Measurements from ENCODE around the gene LCP1. TPM values are rescaled to one million over a fixed set of nuclear protein-coding genes. Genes with fewer than 3 reads are reported as not detected.

Gene LCP1
- total and polyA plus RNA-seq, 2 of the 13 experiments (the other 11 are each of a cell fraction or from before 2014, with no cell fraction given), result 1.6 TPM

DNA sequence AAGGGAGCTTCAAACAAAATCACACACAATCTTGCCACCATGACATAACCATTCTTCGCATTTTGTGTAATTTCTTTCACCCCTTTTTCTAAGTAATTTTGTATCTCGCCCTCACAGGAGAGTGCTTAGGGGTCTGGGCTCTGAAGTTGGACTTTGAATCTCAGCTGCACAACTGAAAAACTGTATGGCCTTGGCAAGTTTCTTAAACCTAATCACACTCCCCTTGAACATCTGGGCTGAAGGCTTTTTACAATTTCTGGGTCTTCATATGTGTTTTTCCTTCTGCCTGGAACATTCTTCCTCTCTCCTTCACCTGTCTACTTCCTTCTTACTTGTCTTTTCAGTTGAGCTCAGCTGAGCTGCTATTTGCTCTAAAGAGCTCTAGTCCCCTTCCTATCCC, 52.9 kb downstream of the LCP1 start:
- no peak overlapping the region for H3K4me2 ChIP-seq (ENCODE audit: low read depth, low read length)
- no peaks in the 10 kb centered on the region for H3K27me3 ChIP-seq (ENCODE audit: control insufficient read depth in 1 of 2, insufficient read depth in 2 of 2, low read length in 2 of 2)
- TF ChIP-seq AKAP8 (CRISPR knock-in tag; IDR thresholded peaks at IDR 0.05) (no peak), HNF4A (CRISPR knock-in tag; IDR thresholded peaks at IDR 0.05) (peak; percentile 26; the same call in 1 of the 2 replicates)
- H3K79me2 ChIP-seq (ENCODE audit: insufficient read depth, low read length), result no peaks in the 10 kb centered on the region
- H3K27ac ChIP-seq (ENCODE audit: extremely low read length, insufficient read depth, low read length), result no peak overlapping the region
- no peak overlapping the region for H2AFZ ChIP-seq (ENCODE audit: low read length)
- H3K9ac ChIP-seq (ENCODE audit: insufficient read depth, low read depth, low read length), result no peak overlapping the region
- no peaks in the 10 kb centered on the region for H4K20me1 ChIP-seq (ENCODE audit: insufficient read depth, low read length)
- DNase-seq (ENCODE audit: low spot score), result no peak
- WGBS (ENCODE audit: low lambda C conversion rate), result 88% methylated on average over 2 of the region's 2 CpGs
- no peak for FAIRE-seq
- H3K4me3 ChIP-seq (replicated peaks in 1 of 3; ENCODE audit: insufficient read depth in 1 of 3, low read depth in 2 of 3, low read length in 3 of 3), result no peak overlapping the region
- BruUV-seq (replicated peaks), result no TSS peak
- intact Hi-C loops (cut with micrococcal nuclease; ENCODE audit: unreplicated experiment) (loop anchor here (5.0 kb wide), 1 partner anchor 77 kb away; the partner anchor contains the start of gene ZC3H13), in situ Hi-C loops (cut with HindIII; ENCODE audit: extremely low pct_ligation_motif_present, low pct_unique_long_range_greater_than_20kb) (loop anchor here (5.0 kb wide), 1 partner anchor 57 kb away; no protein-coding TSS in a partner anchor)
- no peak for ATAC-seq
- CTCF ChIA-PET (ENCODE audit: low intra/inter-chr PET ratio, low total read pairs), result no interaction called here
- POLR2A ChIA-PET, result interaction anchor here (1.3 to 1.4 kb wide), 2 partner anchors 11 to 14 kb away, joined by 3 to 5 read pairs; no protein-coding TSS in a partner anchor
- H3K4me1 ChIP-seq (ENCODE audit: insufficient read depth, low read length), result peaks cover 37% of the 10 kb centered on the region
- H3K9me3 ChIP-seq (ENCODE audit: low read length), result no peaks in the 10 kb centered on the region
- H3K36me3 ChIP-seq (replicated peaks in 1 of 2; ENCODE audit: control insufficient read depth in 1 of 2, insufficient read depth in 2 of 2, low read length in 2 of 2), result no peaks in the 10 kb centered on the region

DNA sequence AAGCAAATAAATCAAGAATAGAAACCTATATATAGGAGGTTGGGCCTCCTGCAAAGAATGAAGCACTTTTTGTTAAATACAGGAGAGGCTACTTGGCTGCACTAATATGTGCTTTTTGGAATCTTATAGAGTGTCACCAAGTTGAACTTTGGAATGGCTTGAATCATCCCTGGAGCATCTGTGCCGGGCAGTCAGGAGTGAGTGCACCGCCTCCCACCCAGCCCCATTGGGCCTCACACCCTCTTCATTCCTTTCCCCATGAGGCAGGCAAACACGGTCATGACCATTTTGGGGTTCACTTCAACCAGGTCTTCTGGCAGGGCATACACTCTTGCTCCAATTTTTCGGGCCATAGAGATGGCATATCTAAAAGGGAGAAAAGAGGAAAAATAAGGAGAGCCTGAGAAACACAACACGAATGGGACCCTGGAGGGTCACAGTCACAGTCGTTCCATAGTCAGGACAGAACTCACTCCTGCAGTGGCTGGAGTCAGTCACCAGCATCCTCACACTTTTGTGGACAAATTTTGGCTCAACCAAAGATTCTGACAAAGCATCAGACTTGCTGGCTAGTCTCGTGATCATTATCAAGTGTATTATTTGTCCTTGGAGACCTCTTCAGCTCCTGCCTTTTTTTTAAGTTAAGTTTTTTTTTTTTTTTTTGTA, 54.5 kb downstream of the LCP1 start:
- Histone ChIP-seq H3K27ac (ENCODE audit: extremely low read length, insufficient read depth, low read length) (no peak overlapping the region), H3K9me3 (ENCODE audit: low read length) (no peaks in the 10 kb centered on the region), H3K4me3 (replicated peaks in 1 of 3; ENCODE audit: insufficient read depth in 1 of 3, low read depth in 2 of 3, low read length in 3 of 3) (no peak overlapping the region), H3K9ac (ENCODE audit: insufficient read depth, low read depth, low read length) (no peak overlapping the region), H4K20me1 (ENCODE audit: insufficient read depth, low read length) (no peaks in the 10 kb centered on the region), H2AFZ (ENCODE audit: low read length) (no peak overlapping the region), H3K27me3 (ENCODE audit: control insufficient read depth in 1 of 2, insufficient read depth in 2 of 2, low read length in 2 of 2) (no peaks in the 10 kb centered on the region), H3K4me2 (ENCODE audit: low read depth, low read length) (no peak overlapping the region), H3K79me2 (ENCODE audit: insufficient read depth, low read length) (no peaks in the 10 kb centered on the region), H3K36me3 (replicated peaks in 1 of 2; ENCODE audit: control insufficient read depth in 1 of 2, insufficient read depth in 2 of 2, low read length in 2 of 2) (no peaks in the 10 kb centered on the region), H3K4me1 (ENCODE audit: insufficient read depth, low read length) (peaks cover 40% of the 10 kb centered on the region)
- FAIRE-seq (no peak), ATAC-seq (peak; percentile 42; the same call in 2 of the 3 replicates), DNase-seq (ENCODE audit: low spot score) (no peak)
- intact Hi-C loops (cut with micrococcal nuclease; ENCODE audit: unreplicated experiment), result loop anchor here (2.0 to 5.0 kb wide), 3 partner anchors 15 to 75 kb away; partner anchors contain the start of gene ZC3H13
- TF ChIP-seq CHCHD3 (CRISPR knock-in tag; IDR thresholded peaks at IDR 0.05), result no peak
- no peak for TF ChIP-seq ZNF605 (CRISPR knock-in tag; IDR thresholded peaks at IDR 0.05)
- no peak for TF ChIP-seq ZNF530 (CRISPR knock-in tag; IDR thresholded peaks at IDR 0.05; ENCODE audit: low read depth)
- TF ChIP-seq ZZZ3 (CRISPR knock-in tag; IDR thresholded peaks at IDR 0.05; ENCODE audit: borderline replicate concordance), result no peak
- TF ChIP-seq, protein P1, sequence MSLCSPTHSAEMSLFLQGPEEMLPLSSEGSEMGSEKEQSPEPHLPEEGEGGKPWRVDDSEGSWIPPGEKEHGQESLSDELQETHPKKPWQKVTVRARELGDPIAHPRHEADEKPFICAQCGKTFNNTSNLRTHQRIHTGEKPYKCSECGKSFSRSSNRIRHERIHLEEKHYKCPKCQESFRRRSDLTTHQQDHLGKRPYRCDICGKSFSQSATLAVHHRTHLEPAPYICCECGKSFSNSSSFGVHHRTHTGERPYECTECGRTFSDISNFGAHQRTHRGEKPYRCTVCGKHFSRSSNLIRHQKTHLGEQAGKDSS (CRISPR knock-in tag; IDR thresholded peaks at IDR 0.05; ENCODE audit: borderline replicate concordance, low read depth), result no peak
- TF ChIP-seq TRAFD1 (CRISPR knock-in tag; IDR thresholded peaks at IDR 0.05; ENCODE audit: borderline replicate concordance), result no peak
- no peak for TF ChIP-seq ZNF788 (CRISPR knock-in tag; IDR thresholded peaks at IDR 0.05; ENCODE audit: borderline replicate concordance)
- no peak for TF ChIP-seq NFE2L1 (CRISPR knock-in tag; IDR thresholded peaks at IDR 0.05; ENCODE audit: borderline replicate concordance)
- TF ChIP-seq FOSL2 (CRISPR knock-in tag; IDR thresholded peaks at IDR 0.05), result 0 out of 2 replicates have a peak, but pooled peaks have one; percentile 32
- WGBS (ENCODE audit: low lambda C conversion rate), result 76% methylated on average over 7 of the region's 7 CpGs
- CTCF ChIA-PET (ENCODE audit: low intra/inter-chr PET ratio, low total read pairs), result interaction anchor here (0.7 to 2.4 kb wide), 4 partner anchors 16 to 320 kb away, joined by 4 to 30 read pairs (median 16); no protein-coding TSS in a partner anchor
- POLR2A ChIA-PET, result no interaction called here
- BruUV-seq (replicated peaks), result no TSS peak
- in situ Hi-C loops (cut with HindIII; ENCODE audit: extremely low pct_ligation_motif_present, low pct_unique_long_range_greater_than_20kb), result loop anchor here (5.0 kb wide), 1 partner anchor 55 kb away; no protein-coding TSS in a partner anchor
